Sigmoid colon (tissue), 7 donors: Measurements from ENCODE around the gene PPP1R37. TPM values are rescaled to one million over a fixed set of nuclear protein-coding genes. Genes with fewer than 3 reads are reported as not detected.
"Not testable (repeated sequence)": the region's sequence is repeated elsewhere in the genome, so short reads cannot be mapped to it uniquely, and the experiment has no call there.

ENCODE experiments used
- DNase-seq: peaks from one replicate; pipeline ENCODE4 v3.0.0-alpha.2; 2019
- H3K27ac ChIP-seq, 4 donors: fragments of 200-600 bp; sonication (generic); one replicate each; pipeline ENCODE4 v1.5.1; 2016 to 2019; ENCODE audit warnings: mild to moderate bottlenecking in 1 of 4
- H3K27me3 ChIP-seq, 3 donors: fragments of 200-600 bp; sonication (generic); one replicate each; pipeline ENCODE4 v1.5.1; 2019; ENCODE audit warnings: mild to moderate bottlenecking in 1 of 3
- H3K36me3 ChIP-seq, 4 donors: fragments of 200-600 bp; sonication (generic); one replicate each; pipeline ENCODE4 v1.5.1; 2016 to 2019
- H3K4me1 ChIP-seq, 4 donors: fragments of 200-600 bp; sonication (generic); one replicate each; pipeline ENCODE4 v1.5.1; 2017 to 2019
- H3K4me3 ChIP-seq, 4 donors: fragments of 200-600 bp; sonication (generic); one replicate each; pipeline ENCODE4 v1.5.1; 2017 to 2019; ENCODE audit warnings: mild to moderate bottlenecking in 2 of 4, moderate library complexity in 1 of 4
- H3K9me3 ChIP-seq, 4 donors: fragments of 200-600 bp in 3 of 4; sonication (generic) in 3 of 4; one replicate each; pipeline versions ENCODE4 v1.5.1 to v1.6.1; 2013 to 2019
- EP300 ChIP-seq, 4 donors: sonication (generic); formaldehyde crosslinking; IDR thresholded peaks; one replicate each; pipeline ENCODE4 v1.6.1; 2017; ENCODE audit warnings: antibody characterized with exemption in 4 of 4
- POLR2A ChIP-seq, 2 donors: fragments of 450-650 bp; IDR thresholded peaks; one replicate each; pipeline ENCODE4 v1.6.1; 2016; ENCODE audit warnings: antibody characterized with exemption in 2 of 2, mild to moderate bottlenecking in 2 of 2, moderate library complexity in 2 of 2
- POLR2AphosphoS5 ChIP-seq, 4 donors: sonication (generic); formaldehyde crosslinking; IDR thresholded peaks; one replicate each; pipeline ENCODE4 v1.6.1; 2017; ENCODE audit warnings: antibody characterized with exemption in 4 of 4
- WGBS, 2 donors: extraction: QIAGEN DNeasy Blood & Tissue Kit; methylation state at CpG; one replicate each; pipeline ENCODE4 v1.1.7; 2013; 5-methylcytosine and 5-hydroxymethylcytosine counted together
- intact Hi-C: fragments of 100-400 bp; cut with DNase I; formaldehyde crosslinking; loops from one replicate; pipeline ENCODE4 v1.15.1; 2023
- polyA plus RNA-seq, 3 donors: library from polyadenylated mRNA; stranded (reverse); fragments of 200-250 nt; gene quantifications; one replicate each; pipeline ENCODE4 v1.2.3, GENCODE V29; 2013
- total RNA-seq, 4 donors: library from RNA; depleted of rRNA; stranded (reverse); fragments of >200 nt; gene quantifications; one replicate each; pipeline ENCODE4 v1.1.0, GENCODE V29; 2016
- TF ChIP-seq, protein P1 (sequence below), 4 experiments: fragments of 450-650 bp in 3 of 4; fragments of 200-600 bp in 1 of 4; IDR thresholded peaks; one replicate each; pipeline ENCODE4 v1.5.1; 2016 to 2019; ENCODE audit warnings: antibody characterized with exemption in 4 of 4, mild to moderate bottlenecking in 3 of 4, moderate library complexity in 2 of 4
- donor health status: healthy with polysubstance abuse.
- donor health status: Bipolar disorder and iron deficiency.
- donor health status: healthy.

Gene PPP1R37
- total and polyA plus RNA-seq, 7 donors, result 17.8 to 32.5 (median 21.6) TPM

DNA sequence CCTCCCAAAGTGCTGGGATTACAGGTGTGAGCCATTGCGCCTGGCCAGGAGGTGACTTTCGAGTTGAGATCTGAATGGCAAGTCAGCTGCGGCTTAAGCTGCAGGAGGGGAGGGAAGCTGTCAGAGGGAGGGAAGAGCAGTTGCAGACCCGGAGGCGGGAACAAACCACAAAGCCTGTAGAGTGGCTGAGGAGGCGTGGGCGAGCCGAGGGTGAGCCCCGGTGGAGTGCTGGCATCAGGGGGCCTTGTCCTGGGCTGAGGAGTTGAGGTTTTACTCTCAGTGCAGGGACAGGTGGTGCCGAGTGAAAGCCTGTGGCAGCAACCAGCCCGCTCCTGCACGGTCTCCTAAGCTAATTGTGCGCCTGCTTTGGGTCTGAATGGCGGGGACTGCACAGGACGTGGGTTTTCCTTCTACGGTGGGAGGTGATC lies 24.2 kb downstream of the PPP1R37 start:
- Histone ChIP-seq H3K27me3 (no peaks in the 10 kb centered on the region), H3K4me1 (peaks cover 0 to 24% (median 14%) of the 10 kb centered on the region in 4 donors), H3K4me3 (no peak overlapping the region), H3K27ac (no peak overlapping the region), H3K9me3 (no peaks in the 10 kb centered on the region), H3K36me3 (no peaks in the 10 kb centered on the region)
- intact Hi-C loops, result no loop called here
- no peak for TF ChIP-seq POLR2A (IDR thresholded peaks at IDR 0.05)
- TF ChIP-seq, protein P1, sequence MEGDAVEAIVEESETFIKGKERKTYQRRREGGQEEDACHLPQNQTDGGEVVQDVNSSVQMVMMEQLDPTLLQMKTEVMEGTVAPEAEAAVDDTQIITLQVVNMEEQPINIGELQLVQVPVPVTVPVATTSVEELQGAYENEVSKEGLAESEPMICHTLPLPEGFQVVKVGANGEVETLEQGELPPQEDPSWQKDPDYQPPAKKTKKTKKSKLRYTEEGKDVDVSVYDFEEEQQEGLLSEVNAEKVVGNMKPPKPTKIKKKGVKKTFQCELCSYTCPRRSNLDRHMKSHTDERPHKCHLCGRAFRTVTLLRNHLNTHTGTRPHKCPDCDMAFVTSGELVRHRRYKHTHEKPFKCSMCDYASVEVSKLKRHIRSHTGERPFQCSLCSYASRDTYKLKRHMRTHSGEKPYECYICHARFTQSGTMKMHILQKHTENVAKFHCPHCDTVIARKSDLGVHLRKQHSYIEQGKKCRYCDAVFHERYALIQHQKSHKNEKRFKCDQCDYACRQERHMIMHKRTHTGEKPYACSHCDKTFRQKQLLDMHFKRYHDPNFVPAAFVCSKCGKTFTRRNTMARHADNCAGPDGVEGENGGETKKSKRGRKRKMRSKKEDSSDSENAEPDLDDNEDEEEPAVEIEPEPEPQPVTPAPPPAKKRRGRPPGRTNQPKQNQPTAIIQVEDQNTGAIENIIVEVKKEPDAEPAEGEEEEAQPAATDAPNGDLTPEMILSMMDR (IDR thresholded peaks at IDR 0.05), result no peak
- TF ChIP-seq EP300 (IDR thresholded peaks at IDR 0.05), result no peak
- no peak for TF ChIP-seq POLR2AphosphoS5 (IDR thresholded peaks at IDR 0.05)
- DNase-seq, result no peak
- 30 to 39% methylated on average over 16 of the region's 16 CpGs for WGBS, 2 donors

DNA sequence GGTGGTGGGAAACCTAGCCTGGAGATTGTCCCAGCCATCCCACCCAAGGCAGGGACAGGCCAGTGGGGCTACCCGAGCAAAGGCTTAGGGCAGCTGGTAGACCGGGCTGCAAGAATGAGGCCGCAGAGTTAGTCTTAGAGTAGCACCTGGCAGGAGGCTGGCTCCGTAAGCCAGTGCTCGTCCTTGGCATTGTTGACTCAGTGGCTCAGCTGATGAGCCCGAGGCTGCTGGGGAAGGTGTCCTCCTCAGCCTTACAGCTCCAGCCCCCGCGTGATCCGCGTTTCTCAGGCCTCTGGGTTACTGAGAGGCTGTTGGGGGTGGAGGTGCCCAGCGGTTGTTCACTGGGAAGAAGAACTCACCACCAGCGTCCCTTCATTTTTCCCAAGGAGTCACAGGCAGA lies 24.7 kb downstream of the PPP1R37 start:
- H3K36me3 ChIP-seq, result no peaks in the 10 kb centered on the region
- 25 to 64% methylated on average over 12 of the region's 12 CpGs for WGBS, 2 donors
- no peak overlapping the region for H3K27ac ChIP-seq
- H3K4me3 ChIP-seq, result no peak overlapping the region
- intact Hi-C loops, result no loop called here
- H3K9me3 ChIP-seq, result no peaks in the 10 kb centered on the region
- H3K4me1 ChIP-seq, result peaks cover 0 to 24% (median 14%) of the 10 kb centered on the region in 4 donors
- TF ChIP-seq POLR2A (IDR thresholded peaks at IDR 0.05) (no peak), EP300 (IDR thresholded peaks at IDR 0.05) (no peak), POLR2AphosphoS5 (IDR thresholded peaks at IDR 0.05) (no peak)
- TF ChIP-seq, protein P1 (IDR thresholded peaks at IDR 0.05), result no peak
- no peak for DNase-seq
- H3K27me3 ChIP-seq, result no peaks in the 10 kb centered on the region

DNA sequence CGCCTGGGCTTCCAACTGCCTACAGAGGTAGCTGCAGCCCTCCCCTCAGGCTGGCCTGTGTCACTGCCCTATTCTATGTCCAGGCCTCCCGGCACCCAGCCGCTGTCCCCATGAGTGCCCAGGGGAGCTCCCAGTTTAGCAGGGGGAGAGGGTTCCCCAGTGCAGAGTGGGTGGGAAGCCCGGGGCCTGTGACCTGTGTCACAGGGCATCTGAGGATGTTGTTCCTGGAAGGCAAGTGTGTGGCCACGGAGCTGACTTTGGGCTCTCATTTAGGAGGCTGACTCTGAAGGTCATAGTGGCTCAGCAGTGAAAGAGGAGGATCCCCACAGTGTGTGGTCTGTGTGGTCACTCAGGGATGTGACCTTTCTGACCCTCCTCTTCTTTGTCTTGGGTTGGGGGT lies 25.1 kb downstream of the PPP1R37 start:
- WGBS, 2 donors, result 51 to 68% methylated on average over 5 of the region's 5 CpGs
- Histone ChIP-seq H3K36me3 (no peaks in the 10 kb centered on the region), H3K4me1 (peaks cover 0 to 24% (median 14%) of the 10 kb centered on the region in 4 donors), H3K4me3 (no peak overlapping the region), H3K27ac (no peak overlapping the region), H3K9me3 (no peaks in the 10 kb centered on the region), H3K27me3 (no peaks in the 10 kb centered on the region)
- no peak for TF ChIP-seq POLR2A (IDR thresholded peaks at IDR 0.05)
- TF ChIP-seq, protein P1 (IDR thresholded peaks at IDR 0.05), result no peak
- TF ChIP-seq POLR2AphosphoS5 (IDR thresholded peaks at IDR 0.05), result no peak
- TF ChIP-seq EP300 (IDR thresholded peaks at IDR 0.05), result no peak
- intact Hi-C loops, result no loop called here
- DNase-seq, result no peak

DNA sequence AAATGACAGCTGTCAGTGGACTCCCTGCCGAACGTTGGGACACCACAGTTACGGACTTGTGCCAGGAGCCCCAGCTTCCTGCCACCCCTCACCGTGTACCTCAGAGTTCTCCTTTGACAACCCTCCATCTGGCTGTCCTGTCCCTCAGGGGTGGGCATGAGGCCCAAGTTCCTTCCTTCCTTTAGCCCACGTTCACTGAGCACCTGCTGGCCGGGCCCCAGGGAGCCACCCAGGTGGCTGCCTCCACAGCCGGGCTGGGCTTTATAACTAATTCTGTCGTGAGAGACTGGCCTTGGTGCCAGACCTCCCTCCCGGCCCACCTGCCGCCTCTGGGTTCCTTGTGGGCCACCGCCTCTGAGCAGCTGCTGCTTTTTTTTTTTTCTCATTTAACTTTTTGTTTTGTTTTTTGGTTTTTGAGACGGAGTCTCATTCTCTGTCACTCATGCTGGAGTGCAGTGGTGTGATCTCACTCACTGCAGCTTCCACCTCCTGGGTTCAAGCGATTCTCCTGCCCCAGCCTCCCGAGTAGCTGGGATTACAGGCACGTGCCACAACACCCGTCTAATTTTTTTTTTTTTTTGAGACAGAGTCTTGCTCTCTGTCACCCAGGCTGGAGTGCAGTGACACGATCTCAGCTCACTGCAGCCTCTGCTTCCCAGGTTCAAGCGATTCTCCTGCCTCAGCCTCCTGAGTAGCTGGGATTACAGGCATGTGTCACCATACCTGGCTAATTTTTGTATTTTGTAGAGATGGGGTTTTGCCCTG lies 25.8 kb downstream of the PPP1R37 start:
- intact Hi-C loops, H3K27ac ChIP-seq: not testable (repeated sequence)
- WGBS, 2 donors, result 11 to 28% methylated on average over 18 of the region's 18 CpGs

DNA sequence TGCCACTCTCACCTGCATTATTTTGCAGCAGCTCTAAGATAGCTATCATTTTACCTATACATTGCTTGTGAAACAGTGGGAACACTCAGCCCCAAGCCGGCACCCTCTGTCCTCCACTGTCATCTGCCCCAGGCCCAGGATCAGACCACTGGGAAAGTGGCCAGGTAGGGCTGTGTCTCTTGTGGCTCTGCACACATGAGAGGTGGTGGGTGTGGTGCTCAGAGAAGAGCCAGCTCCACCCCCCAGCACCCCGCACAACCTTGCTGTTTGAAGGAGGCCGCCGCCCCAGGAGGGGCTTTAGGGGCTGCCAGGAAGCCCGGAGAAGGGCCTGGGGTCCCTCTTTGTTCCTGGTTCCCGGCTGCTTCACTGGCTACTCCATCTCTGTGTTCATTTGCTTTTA lies 26.6 kb downstream of the PPP1R37 start:
- Histone ChIP-seq H3K27me3 (no peaks in the 10 kb centered on the region), H3K9me3 (no peaks in the 10 kb centered on the region), H3K4me1 (peaks cover 0 to 24% (median 14%) of the 10 kb centered on the region in 4 donors), H3K36me3 (peaks cover 0 to 5% (median 0%) of the 10 kb centered on the region in 4 donors), H3K27ac (no peak overlapping the region), H3K4me3 (no peak overlapping the region)
- WGBS, 2 donors, result 27 to 68% methylated on average over 6 of the region's 6 CpGs
- no peak for DNase-seq
- intact Hi-C loops, result no loop called here
- TF ChIP-seq, protein P1 (IDR thresholded peaks at IDR 0.05), result no peak
- TF ChIP-seq POLR2A (IDR thresholded peaks at IDR 0.05), result no peak
- no peak for TF ChIP-seq POLR2AphosphoS5 (IDR thresholded peaks at IDR 0.05)
- TF ChIP-seq EP300 (IDR thresholded peaks at IDR 0.05), result no peak

More for the DNA sequence above, 25.8 kb downstream of the PPP1R37 start:
- H3K9me3 ChIP-seq, H3K27me3 ChIP-seq, H3K36me3 ChIP-seq, DNase-seq, H3K4me3 ChIP-seq: not testable (repeated sequence)
- H3K4me1 ChIP-seq, result peaks cover 0 to 24% (median 14%) of the 10 kb centered on the region in 4 donors
